ENCODE data around the gene SV2C. TPM values are rescaled to one million over a fixed set of nuclear protein-coding genes. Genes with fewer than 3 reads are reported as not detected.

SV2C gene
- total RNA-seq, 4 donors from 2014 or later, result 0.16 to 2.6 (median 0.30) TPM

DNA sequence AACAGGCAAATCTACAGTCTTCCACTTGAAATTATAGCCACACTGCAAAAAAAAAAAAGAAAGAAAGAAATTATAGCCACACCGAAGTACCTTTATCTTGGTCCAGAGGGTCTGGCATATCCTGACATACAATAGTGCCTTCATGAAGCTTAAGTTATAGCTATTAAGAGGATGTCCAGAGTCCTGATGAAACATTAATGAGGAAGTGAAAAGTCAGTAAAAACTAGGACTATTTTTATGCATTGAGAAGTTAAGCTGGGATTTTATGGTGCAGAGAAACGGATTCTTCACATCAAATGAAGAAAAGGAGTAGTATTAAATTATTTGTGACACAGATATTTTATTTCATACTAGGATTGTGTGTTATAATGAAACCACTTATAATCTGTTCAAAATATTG lies 123.9 kb downstream of the SV2C start:
- WGBS, 2 donors (ENCODE audit: low coverage in 1 of 2), result 58 to 85% methylated on average over 2 of the region's 2 CpGs
- Histone ChIP-seq H3K27ac (no peak overlapping the region), H3K9me3 (peaks cover 0 to 8% of the 10 kb centered on the region in 2 donors), H3K27me3 (no peaks in the 10 kb centered on the region), H3K36me3 (no peaks in the 10 kb centered on the region), H3K4me3 (no peak overlapping the region), H3K4me1 (peaks cover 0 to 21% (median 9%) of the 10 kb centered on the region in 4 donors)
- no peak for DNase-seq
- intact Hi-C loops (cut with DNase I; ENCODE audit: low total_unique reads) (no loop called here), in situ Hi-C loops (cut with MboI; ENCODE audit: low pct_ligation_motif_present in 1 of 4, low pct_unique_long_range_greater_than_20kb in 1 of 4, low sequenced_read_pairs in 3 of 4) (no loop called here)
- TF ChIP-seq EP300 (IDR thresholded peaks at IDR 0.05; ENCODE audit: low read depth) (no peak), CTCF (IDR thresholded peaks at IDR 0.05) (no peak), POLR2A (IDR thresholded peaks at IDR 0.05) (no peak), POLR2AphosphoS5 (IDR thresholded peaks at IDR 0.05) (no peak)

- DNase-seq, result no peak
- H3K36me3 ChIP-seq, result no peaks in the 10 kb centered on the region
- no peak overlapping the region for H3K4me3 ChIP-seq
- peaks cover 0 to 8% of the 10 kb centered on the region in 2 donors for H3K9me3 ChIP-seq
- H3K27me3 ChIP-seq, result no peaks in the 10 kb centered on the region
- peaks cover 0 to 9% (median 7%) of the 10 kb centered on the region in 4 donors for H3K4me1 ChIP-seq
- in situ Hi-C loops (cut with MboI; ENCODE audit: low pct_ligation_motif_present in 1 of 4, low pct_unique_long_range_greater_than_20kb in 1 of 4, low sequenced_read_pairs in 3 of 4) (no loop called here), intact Hi-C loops (cut with DNase I; ENCODE audit: low total_unique reads) (no loop called here)
- TF ChIP-seq CTCF (IDR thresholded peaks at IDR 0.05), result no peak
- TF ChIP-seq POLR2AphosphoS5 (IDR thresholded peaks at IDR 0.05), result no peak
- TF ChIP-seq EP300 (IDR thresholded peaks at IDR 0.05; ENCODE audit: low read depth), result no peak
- TF ChIP-seq POLR2A (IDR thresholded peaks at IDR 0.05), result no peak
- WGBS, 2 donors (ENCODE audit: low coverage in 1 of 2), result 86% methylated on average over 2 of the region's 2 CpGs
- no peak overlapping the region for H3K27ac ChIP-seq
Observed at GRCh38 chr5:76209297-76209696, 126.1 kb downstream of the SV2C start.

- Histone ChIP-seq H3K9me3 (peaks cover 0 to 8% of the 10 kb centered on the region in 2 donors), H3K4me3 (no peak overlapping the region), H3K36me3 (no peaks in the 10 kb centered on the region), H3K27me3 (no peaks in the 10 kb centered on the region), H3K27ac (no peak overlapping the region), H3K4me1 (no peaks in the 10 kb centered on the region)
- intact Hi-C loops (cut with DNase I; ENCODE audit: low total_unique reads) (no loop called here), in situ Hi-C loops (cut with MboI; ENCODE audit: low pct_ligation_motif_present in 1 of 4, low pct_unique_long_range_greater_than_20kb in 1 of 4, low sequenced_read_pairs in 3 of 4) (no loop called here)
- peak; percentile 27 for DNase-seq
- TF ChIP-seq CTCF (IDR thresholded peaks at IDR 0.05) (no peak), EP300 (IDR thresholded peaks at IDR 0.05; ENCODE audit: low read depth) (no peak), POLR2AphosphoS5 (IDR thresholded peaks at IDR 0.05) (no peak), POLR2A (IDR thresholded peaks at IDR 0.05) (no peak)
Observed at GRCh38 chr5:76210946-76211345, 127.8 kb downstream of the SV2C start.

DNA sequence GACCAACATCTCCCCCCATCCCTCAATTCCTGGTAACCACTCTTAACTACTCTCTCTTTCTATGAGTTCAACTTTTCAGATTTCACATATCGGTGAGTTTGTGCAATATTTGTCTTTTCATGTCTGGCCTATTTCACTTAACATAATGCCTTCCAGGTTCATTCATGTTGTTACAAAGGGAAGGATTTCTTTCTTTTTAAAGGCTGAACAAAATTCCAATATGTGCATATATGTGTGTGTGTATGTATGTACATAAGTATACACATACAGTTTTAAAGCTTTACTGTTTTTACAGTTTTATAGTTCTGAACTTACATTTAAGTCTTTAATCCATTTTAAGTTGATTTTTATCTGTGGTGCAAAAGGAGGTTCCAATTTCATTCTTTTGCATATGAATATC lies 130.7 kb downstream of the SV2C start:
- no peaks in the 10 kb centered on the region for H3K4me1 ChIP-seq
- no peak for DNase-seq
- TF ChIP-seq POLR2A (IDR thresholded peaks at IDR 0.05) (no peak), POLR2AphosphoS5 (IDR thresholded peaks at IDR 0.05) (no peak), EP300 (IDR thresholded peaks at IDR 0.05; ENCODE audit: low read depth) (no peak), CTCF (IDR thresholded peaks at IDR 0.05) (no peak)
- in situ Hi-C loops (cut with MboI; ENCODE audit: low pct_ligation_motif_present in 1 of 4, low pct_unique_long_range_greater_than_20kb in 1 of 4, low sequenced_read_pairs in 3 of 4) (no loop called here), intact Hi-C loops (cut with DNase I; ENCODE audit: low total_unique reads) (no loop called here)
- no peak overlapping the region for H3K4me3 ChIP-seq
- H3K27ac ChIP-seq, result no peak overlapping the region
- no peaks in the 10 kb centered on the region for H3K27me3 ChIP-seq
- peaks cover 0 to 8% of the 10 kb centered on the region in 2 donors for H3K9me3 ChIP-seq
- WGBS, 2 donors (ENCODE audit: low coverage in 1 of 2), result 89 to 91% methylated on average over 1 of the region's 1 CpG
- H3K36me3 ChIP-seq, result no peaks in the 10 kb centered on the region
